ENCODE measurements around the gene AGTRAP. TPM values are rescaled to one million over a fixed set of nuclear protein-coding genes. Genes with fewer than 3 reads are reported as not detected.

The AGTRAP gene
- total and polyA plus RNA-seq, 2 of the 4 experiments (the other 2 are of a cell fraction) = 21.5 to 57.7 TPM

- WGBS, 2 experiments (ENCODE audit: extremely low coverage in 2 of 2, insufficient read length in 1 of 2) = 94% methylated on average over 6 of the region's 9 CpGs; no CpG with 5 or more reads in 1 of the 2 experiments
- Histone ChIP-seq H2BK20ac (ENCODE audit: low read depth, low read length) (no peak overlapping the region), H4K5ac (ENCODE audit: low read depth, low read length) (no peak overlapping the region), H2BK120ac (ENCODE audit: low read depth, low read length) (no peak overlapping the region), H4K91ac (ENCODE audit: insufficient read depth, low read depth, low read length) (no peak overlapping the region), H3K14ac (replicated peaks; ENCODE audit: low read depth, low read length) (no peak overlapping the region), H3K79me1 (ENCODE audit: low read depth in 1 of 2, low read length in 2 of 2) (no peaks in the 10 kb centered on the region), H3K4ac (ENCODE audit: low read depth, low read length) (no peak overlapping the region), H2BK15ac (ENCODE audit: low read depth, low read length) (no peak overlapping the region), H3K27ac (ENCODE audit: insufficient read depth, low read length) (no peak overlapping the region), H3K18ac (ENCODE audit: low read depth, low read length) (no peak overlapping the region), H2AK5ac (ENCODE audit: low read depth, low read length) (no peak overlapping the region), H3K27me3 (ENCODE audit: control insufficient read depth, insufficient read depth, low read length) (peaks cover 2% of the 10 kb centered on the region), H3K4me1 (ENCODE audit: control insufficient read depth, insufficient read depth, low read length) (no peaks in the 10 kb centered on the region), H3K56ac (ENCODE audit: extremely low read depth, insufficient read depth, low read length) (no peak overlapping the region), H3K4me2 (ENCODE audit: low read depth, low read length) (no peak overlapping the region), H3K9ac (ENCODE audit: low read depth, low read length) (no peak overlapping the region), H2AFZ (replicated peaks; ENCODE audit: low read length, poor library complexity) (no peak overlapping the region), H2AK9ac (replicated peaks; ENCODE audit: low read depth, low read length, poor library complexity) (no peak overlapping the region), H3K23ac (ENCODE audit: low read depth, low read length) (no peak overlapping the region), H3K36me3 (ENCODE audit: control insufficient read depth, insufficient read depth, low read length) (no peaks in the 10 kb centered on the region), H3K9me1 (ENCODE audit: insufficient read depth, low read length) (no peaks in the 10 kb centered on the region), H3K4me3 (ENCODE audit: insufficient read depth, low read depth, low read length) (no peak overlapping the region), H4K20me1 (ENCODE audit: insufficient read depth, low read length) (no peaks in the 10 kb centered on the region), H3K9me3 (ENCODE audit: control insufficient read depth, insufficient read depth, low read length) (no peaks in the 10 kb centered on the region), H4K8ac (ENCODE audit: low read depth in 2 of 2, low read length in 2 of 2) (no peak overlapping the region), H2BK5ac (ENCODE audit: low read depth, low read length, poor library complexity, severe bottlenecking) (no peak overlapping the region)
- dilution Hi-C loops (cut with HindIII; ENCODE audit: low sequenced_read_pairs, unreplicated experiment) = no loop called here
- intact Hi-C loops (cut with micrococcal nuclease) = no loop called here
- ChIA-PET POLR2A (ENCODE audit: unreplicated experiment) (no interaction called here), CTCF (interaction anchor here (1.2 kb wide), 1 partner anchor 8 kb away, joined by 3 read pairs; no protein-coding TSS in a partner anchor)
- DNase-seq (no peak), ATAC-seq (ENCODE audit: low read depth) (no peak)
- no TSS peak for BruUV-seq (replicated peaks)
- no peak for TF ChIP-seq CHD1 (IDR thresholded peaks at IDR 0.05; ENCODE audit: low read depth, low read length)
- TF ChIP-seq RAD21 (IDR thresholded peaks at IDR 0.05; ENCODE audit: low read length) = no peak
- TF ChIP-seq BHLHE40 (IDR thresholded peaks at IDR 0.05; ENCODE audit: low read depth, low read length) = no peak
- no peak for TF ChIP-seq USF2 (IDR thresholded peaks at IDR 0.05; ENCODE audit: low read depth, low read length)
- no peak for TF ChIP-seq POLR2A (IDR thresholded peaks at IDR 0.05; ENCODE audit: low read depth, low read length)
- TF ChIP-seq, protein P1, sequence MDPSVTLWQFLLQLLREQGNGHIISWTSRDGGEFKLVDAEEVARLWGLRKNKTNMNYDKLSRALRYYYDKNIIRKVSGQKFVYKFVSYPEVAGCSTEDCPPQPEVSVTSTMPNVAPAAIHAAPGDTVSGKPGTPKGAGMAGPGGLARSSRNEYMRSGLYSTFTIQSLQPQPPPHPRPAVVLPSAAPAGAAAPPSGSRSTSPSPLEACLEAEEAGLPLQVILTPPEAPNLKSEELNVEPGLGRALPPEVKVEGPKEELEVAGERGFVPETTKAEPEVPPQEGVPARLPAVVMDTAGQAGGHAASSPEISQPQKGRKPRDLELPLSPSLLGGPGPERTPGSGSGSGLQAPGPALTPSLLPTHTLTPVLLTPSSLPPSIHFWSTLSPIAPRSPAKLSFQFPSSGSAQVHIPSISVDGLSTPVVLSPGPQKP (IDR thresholded peaks at IDR 0.05; ENCODE audit: borderline replicate concordance, low read depth, low read length) = no peak
- no peak for TF ChIP-seq CEBPB (IDR thresholded peaks at IDR 0.05; ENCODE audit: low read depth, low read length)
- TF ChIP-seq FOS (IDR thresholded peaks at IDR 0.05; ENCODE audit: low read depth, low read length) = no peak
- no peak for TF ChIP-seq SMC3 (IDR thresholded peaks at IDR 0.05; ENCODE audit: low read depth, low read length)
- TF ChIP-seq RCOR1 (IDR thresholded peaks at IDR 0.05; ENCODE audit: insufficient replicate concordance, low read length) = no peak
- TF ChIP-seq MXI1 (IDR thresholded peaks at IDR 0.05; ENCODE audit: borderline replicate concordance, low read depth, low read length) = no peak
- no peak for TF ChIP-seq RFX5 (IDR thresholded peaks at IDR 0.05; ENCODE audit: low read depth, low read length)
- TF ChIP-seq MAFK (IDR thresholded peaks at IDR 0.05; ENCODE audit: low read depth, low read length) = no peak
- TF ChIP-seq, protein P2, sequence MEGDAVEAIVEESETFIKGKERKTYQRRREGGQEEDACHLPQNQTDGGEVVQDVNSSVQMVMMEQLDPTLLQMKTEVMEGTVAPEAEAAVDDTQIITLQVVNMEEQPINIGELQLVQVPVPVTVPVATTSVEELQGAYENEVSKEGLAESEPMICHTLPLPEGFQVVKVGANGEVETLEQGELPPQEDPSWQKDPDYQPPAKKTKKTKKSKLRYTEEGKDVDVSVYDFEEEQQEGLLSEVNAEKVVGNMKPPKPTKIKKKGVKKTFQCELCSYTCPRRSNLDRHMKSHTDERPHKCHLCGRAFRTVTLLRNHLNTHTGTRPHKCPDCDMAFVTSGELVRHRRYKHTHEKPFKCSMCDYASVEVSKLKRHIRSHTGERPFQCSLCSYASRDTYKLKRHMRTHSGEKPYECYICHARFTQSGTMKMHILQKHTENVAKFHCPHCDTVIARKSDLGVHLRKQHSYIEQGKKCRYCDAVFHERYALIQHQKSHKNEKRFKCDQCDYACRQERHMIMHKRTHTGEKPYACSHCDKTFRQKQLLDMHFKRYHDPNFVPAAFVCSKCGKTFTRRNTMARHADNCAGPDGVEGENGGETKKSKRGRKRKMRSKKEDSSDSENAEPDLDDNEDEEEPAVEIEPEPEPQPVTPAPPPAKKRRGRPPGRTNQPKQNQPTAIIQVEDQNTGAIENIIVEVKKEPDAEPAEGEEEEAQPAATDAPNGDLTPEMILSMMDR (conservative IDR thresholded peaks at IDR 0.05; ENCODE audit: low read depth, low read length) = no peak
- no peak for TF ChIP-seq MAZ (IDR thresholded peaks at IDR 0.05; ENCODE audit: borderline replicate concordance, low read depth, low read length)
- TF ChIP-seq NFE2L2 (IDR thresholded peaks at IDR 0.05; ENCODE audit: low read depth, low read length) = no peak
- in situ Hi-C loops (cut with MboI; ENCODE audit: low sequenced_read_pairs) = no loop called here
Observed at GRCh38 chr1:11778336-11778735, 42.4 kb downstream of the AGTRAP start.

Measured in IMR-90 (cell line).